Endothelial cell of umbilical vein (primary cell): ENCODE results near the gene PLEKHD1. TPM values are rescaled to one million over a fixed set of nuclear protein-coding genes. Genes with fewer than 3 reads are reported as not detected.

Source experiments
- BruUV-seq: library from RNA; stranded (reverse); fragments of 400-500 nt; replicated peaks from 2 replicates; lab custom pipeline; 2021; lab: Mats Ljungman, UMichigan
- CTCF ChIA-PET: fragments of 300-600, 350-600 bp; sonication (Branson Sonifier 250); formaldehyde crosslinking; loops from one replicate; lab custom pipeline; 2021; ENCODE audit warnings: antibody characterized with exemption, inconsistent platforms; lab: Charles Lee
- POLR2A ChIA-PET: fragments of 300-600, 350-600 bp; sonication (Branson Sonifier 250); formaldehyde crosslinking; loops from one replicate; lab custom pipeline; 2021; ENCODE audit warnings: antibody characterized with exemption, inconsistent platforms; lab: Charles Lee
- DNase-seq: peaks from one replicate; pipeline ENCODE4 v3.0.0-alpha.2; 2011; ENCODE audit warnings: low read depth, low spot score
- FAIRE-seq: peaks from 2 replicates; lab custom pipeline; 2011; peaks lifted over from hg19 to GRCh38; lab: Jason Lieb, UNC
- H2AFZ ChIP-seq: 2 replicates; pipeline ENCODE4 v1.6.0; 2012; ENCODE audit warnings: low read depth, low read length, control low read depth, inconsistent platforms
- H3K27ac ChIP-seq: 2 replicates; pipeline ENCODE4 v1.5.1; 2011; ENCODE audit warnings: low read depth, mild to moderate bottlenecking, control low read depth, low read length, moderate library complexity; ENCODE audit not compliant: insufficient read depth
- H3K27me3 ChIP-seq, 2 experiments: 2 replicates each; pipeline versions ENCODE4 v1.6.0 to v1.6.1; 2011; ENCODE audit warnings: low read length in 2 of 2, mixed read lengths in 1 of 2; ENCODE audit not compliant: control insufficient read depth in 2 of 2, insufficient read depth in 2 of 2
- H3K36me3 ChIP-seq, 2 experiments: 2 replicates in 1 of 2; 3 replicates in 1 of 2; pipeline ENCODE4 v1.5.1; 2011; ENCODE audit warnings: low read length in 2 of 2, mild to moderate bottlenecking in 1 of 2, moderate library complexity in 1 of 2; ENCODE audit not compliant: control insufficient read depth in 2 of 2, insufficient read depth in 2 of 2; ENCODE audit errors: extremely low read depth in 1 of 2
- H3K4me1 ChIP-seq: 3 replicates; pipeline ENCODE4 v1.5.1; 2011; ENCODE audit warnings: mild to moderate bottlenecking, low read length; ENCODE audit not compliant: control insufficient read depth, insufficient read depth; ENCODE audit errors: extremely low read depth
- H3K4me2 ChIP-seq: 2 replicates; pipeline ENCODE4 v1.6.1; 2011; ENCODE audit warnings: low read length, control low read depth, mixed read lengths; ENCODE audit not compliant: insufficient read depth
- H3K4me3 ChIP-seq, 3 experiments: fragments of 200-600 bp in 1 of 3; sonication (generic), shearing (Covaris generic) in 1 of 3; replicated peaks in 1 of 3; 2 replicates each; pipeline ENCODE4 v1.5.1; 2011 to 2016; ENCODE audit warnings: control low read depth in 3 of 3, low read length in 3 of 3, mild to moderate bottlenecking in 2 of 3, inconsistent platforms in 1 of 3, low read depth in 1 of 3, moderate library complexity in 1 of 3; ENCODE audit not compliant: insufficient read depth in 1 of 3
- H3K79me2 ChIP-seq: 2 replicates; pipeline ENCODE4 v1.6.0; 2012; ENCODE audit warnings: low read length, inconsistent platforms; ENCODE audit not compliant: control insufficient read depth, insufficient read depth
- H3K9ac ChIP-seq: replicated peaks from 2 replicates; pipeline ENCODE3; 2011; ENCODE audit warnings: low read length, control low read depth; ENCODE audit not compliant: insufficient read depth; ENCODE audit errors: extremely low read depth
- H3K9me1 ChIP-seq: replicated peaks from 3 replicates; pipeline ENCODE4 v1.6.0; 2011; ENCODE audit warnings: mild to moderate bottlenecking, low read length; ENCODE audit not compliant: control insufficient read depth, insufficient read depth; ENCODE audit errors: extremely low read depth
- H3K9me3 ChIP-seq: replicated peaks from 2 replicates; pipeline ENCODE4 v1.5.1; 2012; ENCODE audit warnings: low read length, inconsistent platforms; ENCODE audit not compliant: control insufficient read depth, insufficient read depth
- H4K20me1 ChIP-seq: replicated peaks from 2 replicates; pipeline ENCODE3; 2011; ENCODE audit warnings: mild to moderate bottlenecking, low read length; ENCODE audit not compliant: control insufficient read depth, insufficient read depth; ENCODE audit errors: extremely low read depth
- EZH2 ChIP-seq: IDR thresholded peaks from 2 replicates; pipeline ENCODE4 v1.6.1; 2012; ENCODE audit warnings: borderline replicate concordance, low read depth, mild to moderate bottlenecking, moderate library complexity, low read length, inconsistent platforms; ENCODE audit not compliant: severe bottlenecking
- FOS ChIP-seq: IDR thresholded peaks from 2 replicates; pipeline ENCODE4 v1.6.1; 2011; ENCODE audit warnings: mild to moderate bottlenecking, low read length, moderate library complexity, borderline replicate concordance; ENCODE audit not compliant: insufficient read depth
- GATA2 ChIP-seq: IDR thresholded peaks from 2 replicates; pipeline ENCODE4 v1.7.0; 2011; ENCODE audit warnings: low read depth, mild to moderate bottlenecking, moderate library complexity, mixed read lengths, low read length; ENCODE audit not compliant: insufficient read length, insufficient read depth
- JUN ChIP-seq: IDR thresholded peaks from 2 replicates; pipeline ENCODE4 v1.6.1; 2011; ENCODE audit warnings: borderline replicate concordance, low read depth; ENCODE audit not compliant: insufficient read length, insufficient read depth
- MYC ChIP-seq: IDR thresholded peaks from one replicate; pipeline ENCODE4 v1.6.1; 2011; ENCODE audit warnings: mild to moderate bottlenecking, low read depth, low read length
- POLR2A ChIP-seq: IDR thresholded peaks from 2 replicates; pipeline ENCODE4 v1.6.1; 2012; ENCODE audit warnings: low read depth, mild to moderate bottlenecking, control low read depth, low read length
- POLR2AphosphoS5 ChIP-seq: IDR thresholded peaks from 2 replicates; pipeline ENCODE4 v1.6.1; 2012; ENCODE audit warnings: low read depth, mild to moderate bottlenecking, control low read depth, low read length, moderate library complexity; ENCODE audit not compliant: insufficient read depth
- dilution Hi-C: fragments of 300-500 bp; cut with MboI; formaldehyde crosslinking; loops from one replicate; pipeline ENCODE4 v1.15.0; 2019; ENCODE audit warnings: low sequenced_read_pairs; ENCODE audit not compliant: extremely low pct_ligation_motif_present
- intact Hi-C: fragments of 100-400 bp; cut with micrococcal nuclease; formaldehyde crosslinking; loops from one replicate; pipeline ENCODE4 v1.10.0; 2022
- polyA plus RNA-seq, 4 experiments: library from polyadenylated mRNA; depleted of rRNA in 3 of 4; stranded (reverse) in 3 of 4; unstranded in 1 of 4; fragments of >200 nt; gene quantifications; 2 replicates each; pipeline versions ENCODE4 v1.2.1 to v1.2.3, GENCODE V29; 2011 to 2012; ENCODE audit warnings: missing spikeins in 1 of 4
- total RNA-seq: library from RNA; stranded (reverse); gene quantifications from 2 replicates; pipeline ENCODE4 v1.2.3, GENCODE V29; 2021
- TF ChIP-seq, protein P1 (sequence below), 2 donors: IDR thresholded peaks; 1 replicate in 1 of 2; 2 replicates in 1 of 2; pipeline ENCODE4 v1.5.1; 2011; ENCODE audit warnings: low read length in 2 of 2, mild to moderate bottlenecking in 2 of 2, moderate library complexity in 2 of 2, control low read depth in 1 of 2, inconsistent platforms in 1 of 2, low read depth in 1 of 2; ENCODE audit not compliant: insufficient read depth in 1 of 2; ENCODE audit errors: extremely low read depth in 1 of 2
- TF ChIP-seq, protein P2 (sequence below): IDR thresholded peaks from 2 replicates; pipeline ENCODE4 v1.6.1; 2011; ENCODE audit not compliant: insufficient read depth, insufficient read length

The PLEKHD1 gene
- total and polyA plus RNA-seq, 2 donors (not counting 3 experiments of a cell fraction or from before 2014, with no cell fraction given), result 0.01 TPM; not detected in 1

DNA sequence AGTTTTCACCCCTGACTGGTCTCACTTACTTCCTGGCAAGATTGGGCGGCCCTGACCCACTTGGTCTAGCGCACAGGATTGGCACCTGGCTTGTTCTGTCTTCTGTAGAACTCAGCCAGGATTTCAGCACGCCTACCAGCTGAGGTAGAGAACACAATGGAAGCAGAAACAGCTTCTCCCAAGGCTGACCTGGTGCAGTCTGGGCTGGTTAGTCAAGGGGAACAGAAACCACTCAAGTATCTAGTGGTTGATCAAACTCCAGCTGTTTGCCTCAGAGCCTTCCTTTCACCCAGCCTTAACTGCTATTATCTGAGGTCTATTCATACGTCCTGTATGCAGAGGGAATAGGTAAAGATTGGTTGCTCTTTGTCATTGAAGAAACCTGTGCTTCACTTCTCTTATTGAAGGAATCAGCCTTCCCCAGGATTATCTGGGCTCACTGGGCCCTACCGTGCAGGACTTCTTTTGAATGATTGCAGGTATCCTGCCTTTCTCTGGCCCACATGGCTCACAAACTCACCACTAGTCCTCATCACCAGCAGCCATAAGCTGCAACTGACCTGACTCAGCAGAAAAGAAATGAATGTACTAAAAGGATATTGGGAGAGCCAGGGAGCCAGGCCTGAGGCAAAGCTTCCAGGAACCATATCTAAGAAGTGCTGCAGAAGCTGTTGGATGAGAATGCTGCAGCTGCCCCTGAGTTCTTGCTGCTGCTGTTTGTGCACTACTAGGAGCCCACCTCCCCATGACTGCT, 2.5 kb upstream of the PLEKHD1 start:
- no peak overlapping the region for H3K4me2 ChIP-seq
- no peaks in the 10 kb centered on the region for H3K79me2 ChIP-seq
- no peaks in the 10 kb centered on the region for H3K36me3 ChIP-seq
- H3K27ac ChIP-seq, result no peak overlapping the region
- dilution Hi-C loops, result no loop called here
- ChIA-PET CTCF (interaction anchor here (0.7 to 1.5 kb wide), 4 partner anchors 12 to 54 kb away, joined by 3 to 5 read pairs (median 3); no protein-coding TSS in a partner anchor), POLR2A (no interaction called here)
- TF ChIP-seq, protein P1, sequence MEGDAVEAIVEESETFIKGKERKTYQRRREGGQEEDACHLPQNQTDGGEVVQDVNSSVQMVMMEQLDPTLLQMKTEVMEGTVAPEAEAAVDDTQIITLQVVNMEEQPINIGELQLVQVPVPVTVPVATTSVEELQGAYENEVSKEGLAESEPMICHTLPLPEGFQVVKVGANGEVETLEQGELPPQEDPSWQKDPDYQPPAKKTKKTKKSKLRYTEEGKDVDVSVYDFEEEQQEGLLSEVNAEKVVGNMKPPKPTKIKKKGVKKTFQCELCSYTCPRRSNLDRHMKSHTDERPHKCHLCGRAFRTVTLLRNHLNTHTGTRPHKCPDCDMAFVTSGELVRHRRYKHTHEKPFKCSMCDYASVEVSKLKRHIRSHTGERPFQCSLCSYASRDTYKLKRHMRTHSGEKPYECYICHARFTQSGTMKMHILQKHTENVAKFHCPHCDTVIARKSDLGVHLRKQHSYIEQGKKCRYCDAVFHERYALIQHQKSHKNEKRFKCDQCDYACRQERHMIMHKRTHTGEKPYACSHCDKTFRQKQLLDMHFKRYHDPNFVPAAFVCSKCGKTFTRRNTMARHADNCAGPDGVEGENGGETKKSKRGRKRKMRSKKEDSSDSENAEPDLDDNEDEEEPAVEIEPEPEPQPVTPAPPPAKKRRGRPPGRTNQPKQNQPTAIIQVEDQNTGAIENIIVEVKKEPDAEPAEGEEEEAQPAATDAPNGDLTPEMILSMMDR (IDR thresholded peaks at IDR 0.05; ENCODE audit: extremely low read depth in 1 of 2, insufficient read depth in 1 of 2, low read depth in 1 of 2, low read length in 2 of 2), result no peak
- no peak for TF ChIP-seq MYC
- TF ChIP-seq EZH2, result no peak
- TF ChIP-seq POLR2A, result no peak
- TF ChIP-seq, protein P2, sequence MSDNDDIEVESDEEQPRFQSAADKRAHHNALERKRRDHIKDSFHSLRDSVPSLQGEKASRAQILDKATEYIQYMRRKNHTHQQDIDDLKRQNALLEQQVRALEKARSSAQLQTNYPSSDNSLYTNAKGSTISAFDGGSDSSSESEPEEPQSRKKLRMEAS, result no peak
- no peak for TF ChIP-seq JUN
- no peak for TF ChIP-seq GATA2
- TF ChIP-seq FOS, result no peak
- TF ChIP-seq POLR2AphosphoS5, result no peak
- H3K4me1 ChIP-seq, result no peaks in the 10 kb centered on the region
- H3K9ac ChIP-seq, result no peak overlapping the region
- H3K27me3 ChIP-seq, result peaks cover 40 to 46% of the 10 kb centered on the region in 2 experiments
- intact Hi-C loops, result no loop called here
- no peak for FAIRE-seq
- DNase-seq, result no peak
- no peaks in the 10 kb centered on the region for H4K20me1 ChIP-seq
- no TSS peak for BruUV-seq
- H2AFZ ChIP-seq, result no peak overlapping the region
- H3K9me1 ChIP-seq, result no peaks in the 10 kb centered on the region
- no peak overlapping the region for H3K4me3 ChIP-seq
- H3K9me3 ChIP-seq, result no peaks in the 10 kb centered on the region
